Mesenteric fat pad (tissue), 1 donor: ENCODE data around the gene PAQR5. TPM values are rescaled to one million over a fixed set of nuclear protein-coding genes. Genes with fewer than 3 reads are reported as not detected.
A peak's percentile ranks its signal among the peaks of the same experiment; 100 is the strongest.
"Not testable (repeated sequence)": the region's sequence is repeated elsewhere in the genome, so short reads cannot be mapped to it uniquely, and the experiment has no call there.

Experiments
- DNase-seq: peaks from one replicate; pipeline ENCODE4 v3.0.0-alpha.2; 2020; ENCODE audit warnings: low spot score
- total RNA-seq: library from RNA; stranded (reverse); fragmentation: NEBNext Ultra II Directional; extraction: Animal tissue kit (Norgen Biotek cat#: 25700); gene quantifications from one replicate; pipeline ENCODE4 v1.2.1, GENCODE V29; 2021
- donor health status: DM: yes; HTN: yes; CAD: no.

Gene PAQR5
- total RNA-seq, 1 donor from 2014 or later, result 0.74 TPM

GRCh38 chr15:69292826-69293420, 5.8 kb upstream of the PAQR5 start:
- peak; percentile 69 for DNase-seq

- DNase-seq, result peak; percentile 81
Measured at GRCh38 chr15:69293741-69294615, 4.7 kb upstream of the PAQR5 start.

- peak; percentile 77 for DNase-seq
Measured at GRCh38 chr15:69296606-69297005, 2.1 kb upstream of the PAQR5 start.

GRCh38 chr15:69297642-69298353, 914 bp upstream of the PAQR5 start:
- no peak for DNase-seq

- DNase-seq, result no peak
Measured at GRCh38 chr15:69298354-69298696, 387 bp upstream of the PAQR5 start.

GRCh38 chr15:69299451-69299886, 757 bp downstream of the PAQR5 start:
- no peak for DNase-seq

GRCh38 chr15:69299943-69300588, 1.4 kb downstream of the PAQR5 start:
- no peak for DNase-seq

- DNase-seq, result not testable (repeated sequence)
Measured at GRCh38 chr15:69301101-69301500, 2.4 kb downstream of the PAQR5 start.

- DNase-seq, result not testable (repeated sequence)
Measured at GRCh38 chr15:69302087-69302486, 3.4 kb downstream of the PAQR5 start.

- no peak for DNase-seq
Measured at GRCh38 chr15:69302929-69303328, 4.2 kb downstream of the PAQR5 start.

- no peak for DNase-seq
Measured at GRCh38 chr15:69303337-69304181, 4.8 kb downstream of the PAQR5 start.

- DNase-seq, result no peak
Measured at GRCh38 chr15:69304182-69304545, 5.5 kb downstream of the PAQR5 start.

GRCh38 chr15:69305204-69305931, 6.7 kb downstream of the PAQR5 start:
- no peak for DNase-seq

- no peak for DNase-seq
Measured at GRCh38 chr15:69305933-69306568, 7.3 kb downstream of the PAQR5 start.

GRCh38 chr15:69307939-69308338, 9.2 kb downstream of the PAQR5 start:
- no peak for DNase-seq

- no peak for DNase-seq
Measured at GRCh38 chr15:69308949-69309348, 10.2 kb downstream of the PAQR5 start.

- peak; percentile 49 for DNase-seq
Measured at GRCh38 chr15:69311319-69311721, 12.6 kb downstream of the PAQR5 start.

GRCh38 chr15:69313432-69314000, 14.8 kb downstream of the PAQR5 start:
- DNase-seq, result no peak

- DNase-seq, result no peak
Measured at GRCh38 chr15:69314131-69314530, 15.4 kb downstream of the PAQR5 start.
